HUES6 (cell line): ENCODE data around the gene SERGEF.
"Not testable (repeated sequence)": the region's sequence is repeated elsewhere in the genome, so short reads cannot be mapped to it uniquely, and the experiment has no call there.

ENCODE experiments used
- H3K27ac ChIP-seq: 2 replicates; pipeline ENCODE4 v1.7.0; 2013; ENCODE audit warnings: low read depth, mild to moderate bottlenecking, low read length, inconsistent platforms
- H3K27me3 ChIP-seq: 2 replicates; pipeline ENCODE4 v1.6.1; 2013; ENCODE audit warnings: low read length; ENCODE audit not compliant: control insufficient read depth, insufficient read depth
- H3K36me3 ChIP-seq: 2 replicates; pipeline ENCODE4 v1.6.1; 2013; ENCODE audit warnings: low read length; ENCODE audit not compliant: control insufficient read depth, insufficient read depth
- H3K4me1 ChIP-seq: 2 replicates; pipeline ENCODE4 v1.6.1; 2013; ENCODE audit warnings: low read length; ENCODE audit not compliant: control insufficient read depth, insufficient read depth
- H3K4me3 ChIP-seq: 2 replicates; pipeline ENCODE4 v1.5.1; 2013; ENCODE audit warnings: low read depth, low read length
- H3K9ac ChIP-seq: one replicate; pipeline ENCODE4 v1.6.1; 2013; ENCODE audit warnings: mild to moderate bottlenecking, low read length
- H3K9me3 ChIP-seq: 2 replicates; pipeline ENCODE4 v1.6.1; 2013; ENCODE audit warnings: low read depth, low read length; ENCODE audit not compliant: control insufficient read depth, insufficient read depth

Gene SERGEF

DNA sequence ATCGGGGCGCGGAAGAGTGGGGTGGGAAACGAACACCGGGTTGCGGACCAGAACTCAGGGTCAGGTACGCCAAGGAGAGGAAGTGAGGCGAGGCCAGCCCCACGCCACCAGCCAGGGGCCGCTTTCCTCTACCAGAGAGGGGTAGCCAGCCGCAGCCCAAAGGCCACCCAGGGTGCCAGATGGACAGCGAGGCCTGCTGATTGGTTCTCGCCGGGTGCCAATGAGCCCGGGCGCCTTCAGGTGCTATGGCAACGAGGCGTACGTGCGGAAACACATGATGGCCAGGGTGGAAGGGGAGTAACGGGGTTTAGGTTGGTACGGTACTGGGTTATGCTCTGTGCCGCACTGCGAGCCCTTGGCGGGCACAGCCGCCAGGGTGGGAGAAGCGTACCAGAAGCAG, 128.9 kb downstream of the SERGEF start:
- Histone ChIP-seq H3K9me3 (no peaks in the 10 kb centered on the region), H3K27ac (no peak overlapping the region), H3K9ac (no peak overlapping the region), H3K4me3 (no peak overlapping the region), H3K4me1 (peaks cover 11% of the 10 kb centered on the region), H3K36me3 (no peaks in the 10 kb centered on the region), H3K27me3 (no peaks in the 10 kb centered on the region)

- no peak overlapping the region for H3K4me3 ChIP-seq
- H3K9ac ChIP-seq = no peak overlapping the region
- no peaks in the 10 kb centered on the region for H3K27me3 ChIP-seq
- no peak overlapping the region for H3K27ac ChIP-seq
- H3K9me3 ChIP-seq = no peaks in the 10 kb centered on the region
- H3K36me3 ChIP-seq = no peaks in the 10 kb centered on the region
- peaks cover 11% of the 10 kb centered on the region for H3K4me1 ChIP-seq
Observed at GRCh38 chr11:17883057-17883456, 129.8 kb downstream of the SERGEF start.

DNA sequence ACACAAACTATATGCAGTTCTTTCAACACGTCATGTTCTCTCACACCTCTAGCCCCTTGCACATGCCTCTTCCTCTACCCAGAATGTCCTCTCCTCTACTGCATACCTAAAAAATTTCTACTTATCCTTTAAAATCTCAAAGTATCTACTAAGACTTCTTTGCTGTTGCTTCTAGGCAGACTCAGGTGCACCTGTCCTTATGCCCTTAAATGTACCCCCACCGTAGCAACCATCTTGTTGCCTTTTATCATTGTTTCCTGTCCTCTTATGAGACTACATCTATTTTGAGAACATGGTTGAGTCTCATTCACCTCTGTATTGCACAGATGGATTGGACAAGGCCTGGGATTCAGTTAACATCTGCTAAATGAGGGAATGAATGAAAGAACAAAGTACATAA, 134.1 kb downstream of the SERGEF start:
- H3K4me1 ChIP-seq = peaks cover 7% of the 10 kb centered on the region
- no peak overlapping the region for H3K27ac ChIP-seq
- H3K9ac ChIP-seq = no peak overlapping the region
- no peaks in the 10 kb centered on the region for H3K9me3 ChIP-seq
- H3K4me3 ChIP-seq = no peak overlapping the region
- H3K36me3 ChIP-seq = 0 out of 2 replicates have a peak, but pooled peaks cover 4% of the 10 kb centered on the region
- no peaks in the 10 kb centered on the region for H3K27me3 ChIP-seq

DNA sequence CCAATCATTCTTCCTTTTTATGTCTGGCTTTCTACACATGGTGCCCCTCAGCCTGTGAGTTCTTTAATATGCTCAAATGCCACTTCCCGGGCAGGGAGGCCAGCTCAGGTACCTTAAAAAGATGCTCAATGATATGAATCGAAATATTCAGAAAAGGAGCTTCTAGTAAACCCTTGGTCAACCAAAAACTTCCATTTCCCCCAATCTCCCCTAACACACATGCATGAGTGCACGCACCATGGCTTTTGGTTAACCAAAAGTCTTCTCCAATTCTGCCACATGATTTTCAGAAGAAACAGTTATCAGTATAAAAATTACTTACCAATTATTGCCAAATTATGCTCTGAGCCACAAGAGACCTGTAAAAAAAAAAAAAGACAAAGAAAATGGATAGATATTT, 135.0 kb downstream of the SERGEF start:
- Histone ChIP-seq H3K36me3 (0 out of 2 replicates have a peak, but pooled peaks cover 4% of the 10 kb centered on the region), H3K9me3 (no peaks in the 10 kb centered on the region), H3K9ac (no peak overlapping the region), H3K4me3 (no peak overlapping the region), H3K27ac (no peak overlapping the region), H3K4me1 (peaks cover 7% of the 10 kb centered on the region), H3K27me3 (no peaks in the 10 kb centered on the region)

DNA sequence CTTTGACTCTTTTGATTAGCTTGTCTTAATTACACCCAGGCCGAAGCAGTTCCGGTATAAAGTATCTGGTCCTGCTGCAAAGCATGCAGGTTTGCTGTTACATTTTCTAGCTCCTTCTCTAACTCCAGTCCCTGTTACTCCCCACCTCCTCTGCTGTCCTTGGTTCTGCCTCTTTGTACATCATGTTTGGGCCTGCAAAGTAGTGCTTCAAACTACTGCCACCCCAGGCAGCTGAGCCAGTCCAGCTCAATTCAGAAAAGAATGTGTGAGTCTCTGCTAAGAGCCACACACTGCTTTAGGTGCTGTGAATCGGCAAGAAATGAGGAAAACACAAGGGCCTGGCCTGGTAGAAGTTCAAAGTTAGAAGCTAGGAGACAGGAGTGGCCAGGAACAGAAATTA, 136.0 kb downstream of the SERGEF start:
- Histone ChIP-seq H3K4me3 (no peak overlapping the region), H3K27me3 (no peaks in the 10 kb centered on the region), H3K9me3 (no peaks in the 10 kb centered on the region), H3K27ac (no peak overlapping the region), H3K4me1 (peaks cover 7% of the 10 kb centered on the region), H3K9ac (no peak overlapping the region), H3K36me3 (0 out of 2 replicates have a peak, but pooled peaks cover 4% of the 10 kb centered on the region)

DNA sequence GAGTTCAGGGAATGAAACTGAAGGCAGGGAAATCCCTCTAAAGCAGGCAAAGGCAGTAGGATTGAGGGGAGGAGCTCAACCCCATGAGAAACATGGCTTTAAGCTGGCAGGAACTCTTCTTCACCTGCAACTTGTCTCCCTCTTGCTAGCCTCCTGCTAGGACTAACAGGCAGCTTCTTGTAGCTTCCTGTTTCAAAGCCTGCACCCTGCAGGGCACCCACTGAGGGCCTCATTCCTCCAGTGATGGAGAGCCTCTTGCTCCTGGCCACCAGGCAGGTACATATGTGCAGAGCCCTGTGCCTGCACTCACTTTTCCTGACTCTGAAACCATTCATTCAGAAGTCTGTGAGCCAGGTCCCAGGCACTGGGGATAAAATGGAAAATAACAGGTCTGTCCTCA, 137.0 kb downstream of the SERGEF start:
- Histone ChIP-seq H3K27me3 (no peaks in the 10 kb centered on the region), H3K9ac (no peak overlapping the region), H3K4me3 (no peak overlapping the region), H3K27ac (no peak overlapping the region), H3K4me1 (peaks cover 7% of the 10 kb centered on the region), H3K9me3 (no peaks in the 10 kb centered on the region), H3K36me3 (0 out of 2 replicates have a peak, but pooled peaks cover 4% of the 10 kb centered on the region)

- Histone ChIP-seq H3K36me3 (0 out of 2 replicates have a peak, but pooled peaks cover 4% of the 10 kb centered on the region), H3K4me3 (no peak overlapping the region), H3K9me3 (peaks cover 9% of the 10 kb centered on the region), H3K27me3 (no peaks in the 10 kb centered on the region), H3K9ac (no peak overlapping the region), H3K27ac (no peak overlapping the region), H3K4me1 (peaks cover 7% of the 10 kb centered on the region)
Observed at GRCh38 chr11:17873586-17873985, 139.3 kb downstream of the SERGEF start.

- H3K9me3 ChIP-seq = peaks cover 14% of the 10 kb centered on the region
- H3K27ac ChIP-seq, H3K4me3 ChIP-seq, H3K27me3 ChIP-seq, H3K36me3 ChIP-seq, H3K9ac ChIP-seq, H3K4me1 ChIP-seq: not testable (repeated sequence)
Observed at GRCh38 chr11:17868398-17868797, 144.4 kb downstream of the SERGEF start.

- Histone ChIP-seq H3K4me3 (no peak overlapping the region), H3K4me1 (peaks cover 11% of the 10 kb centered on the region; the same call in 1 of the 2 replicates), H3K9ac (no peak overlapping the region), H3K27me3 (no peaks in the 10 kb centered on the region), H3K27ac (no peak overlapping the region), H3K36me3 (no peaks in the 10 kb centered on the region), H3K9me3 (peaks cover 14% of the 10 kb centered on the region)
Observed at GRCh38 chr11:17867341-17867740, 145.5 kb downstream of the SERGEF start.

GRCh38 chr11:17865765-17866428, 146.9 kb downstream of the SERGEF start:
- no peak overlapping the region for H3K27ac ChIP-seq
- H3K9me3 ChIP-seq = peaks cover 14% of the 10 kb centered on the region
- no peak overlapping the region for H3K4me3 ChIP-seq
- H3K4me1 ChIP-seq = peaks cover 11% of the 10 kb centered on the region; the same call in 1 of the 2 replicates
- H3K9ac ChIP-seq = no peak overlapping the region
- H3K36me3 ChIP-seq = no peaks in the 10 kb centered on the region
- no peaks in the 10 kb centered on the region for H3K27me3 ChIP-seq

- H3K4me1 ChIP-seq = peaks cover 11% of the 10 kb centered on the region; the same call in 1 of the 2 replicates
- H3K4me3 ChIP-seq = no peak overlapping the region
- H3K27ac ChIP-seq = no peak overlapping the region
- H3K27me3 ChIP-seq = no peaks in the 10 kb centered on the region
- H3K36me3 ChIP-seq = no peaks in the 10 kb centered on the region
- peaks cover 12% of the 10 kb centered on the region for H3K9me3 ChIP-seq
- H3K9ac ChIP-seq = no peak overlapping the region
Observed at GRCh38 chr11:17864478-17864941, 148.3 kb downstream of the SERGEF start.
